GM08714 (cell line): ENCODE measurements around the gene GC.

ENCODE experiments used
- H3K4me3 ChIP-seq: fragments of 200-500 bp; sonication (Bioruptor generic); 2 replicates; pipeline ENCODE4 v1.5.1; 2014; ENCODE audit warnings: mild to moderate bottlenecking, low read length, inconsistent platforms
- ZNF274 ChIP-seq: IDR thresholded peaks from 2 replicates; pipeline ENCODE4 v1.6.1; 2012; ENCODE audit warnings: mild to moderate bottlenecking, low read depth, low read length

The GC gene

GRCh38 chr4:71732706-71733105, 51.2 kb downstream of the GC start:
- no peak for TF ChIP-seq ZNF274
- no peak overlapping the region for H3K4me3 ChIP-seq

DNA sequence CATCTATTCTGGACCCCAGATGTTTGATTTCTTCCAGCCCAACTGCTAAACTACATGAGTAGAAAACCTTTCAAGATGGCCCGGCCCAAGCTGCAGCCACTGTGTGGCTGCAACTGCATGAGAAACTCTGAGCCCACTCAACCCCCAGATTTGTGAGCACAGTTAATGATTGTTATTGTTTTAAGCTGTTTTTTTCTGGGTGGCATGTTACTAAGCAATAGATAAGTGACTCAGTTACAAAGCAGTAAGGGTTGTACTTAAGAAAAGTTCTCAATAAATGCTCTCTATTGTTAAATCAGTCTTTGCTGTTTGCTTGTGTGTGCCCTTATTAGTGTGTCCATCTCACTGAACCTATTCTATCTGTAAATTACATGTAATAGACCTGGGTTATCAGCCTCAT, 51.8 kb downstream of the GC start:
- H3K4me3 ChIP-seq = no peak overlapping the region
- TF ChIP-seq ZNF274 = no peak

DNA sequence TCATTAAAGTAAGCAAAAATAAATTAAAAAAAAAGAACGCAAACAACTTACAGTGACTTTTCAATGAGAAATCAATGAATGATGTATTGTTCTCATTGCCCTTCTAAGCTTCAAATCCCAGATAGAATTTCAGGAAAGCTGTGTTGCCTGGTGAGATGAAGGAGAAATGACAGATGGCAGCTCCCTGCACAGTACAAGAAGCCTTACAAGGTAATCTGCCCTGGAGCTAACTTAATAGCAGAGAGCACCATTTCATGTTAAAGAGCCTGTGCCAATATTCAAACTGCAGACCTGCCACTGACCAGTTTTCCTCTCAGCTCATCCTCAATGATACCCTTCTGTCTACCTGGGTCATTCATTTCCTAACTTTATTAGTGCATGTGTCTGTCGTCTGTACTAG, 54.0 kb downstream of the GC start:
- no peak overlapping the region for H3K4me3 ChIP-seq
- no peak for TF ChIP-seq ZNF274

DNA sequence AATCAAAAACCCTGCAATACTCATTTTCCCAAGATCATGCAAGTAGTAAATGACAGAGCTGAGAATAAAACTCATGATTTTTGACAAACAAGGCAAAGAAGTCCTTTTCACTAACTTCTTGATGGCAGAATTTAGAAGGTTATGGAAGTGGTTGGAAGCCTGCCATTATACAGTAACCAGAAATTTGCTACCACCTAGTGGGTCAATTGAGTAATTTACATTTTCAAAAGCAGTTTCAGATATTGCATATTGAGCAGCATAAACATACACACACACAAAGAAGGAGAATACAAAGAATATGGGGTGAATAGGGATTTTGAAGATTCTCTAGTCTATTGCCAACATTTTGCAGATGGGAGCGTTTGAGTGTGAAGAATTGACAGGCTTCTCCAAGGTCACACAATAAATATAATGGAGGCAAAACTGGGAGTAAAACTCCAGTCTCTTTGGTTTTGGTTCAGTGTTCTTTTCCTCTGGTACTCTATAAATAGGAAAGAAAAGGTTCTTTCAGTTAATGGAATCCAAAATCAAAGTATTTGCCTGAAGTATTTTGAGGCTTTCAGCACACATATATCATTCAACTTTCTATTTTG, 70.2 kb downstream of the GC start:
- no peak overlapping the region for H3K4me3 ChIP-seq
- no peak for TF ChIP-seq ZNF274

GRCh38 chr4:71711985-71712348, 71.9 kb downstream of the GC start:
- H3K4me3 ChIP-seq = no peak overlapping the region
- TF ChIP-seq ZNF274 = no peak

DNA sequence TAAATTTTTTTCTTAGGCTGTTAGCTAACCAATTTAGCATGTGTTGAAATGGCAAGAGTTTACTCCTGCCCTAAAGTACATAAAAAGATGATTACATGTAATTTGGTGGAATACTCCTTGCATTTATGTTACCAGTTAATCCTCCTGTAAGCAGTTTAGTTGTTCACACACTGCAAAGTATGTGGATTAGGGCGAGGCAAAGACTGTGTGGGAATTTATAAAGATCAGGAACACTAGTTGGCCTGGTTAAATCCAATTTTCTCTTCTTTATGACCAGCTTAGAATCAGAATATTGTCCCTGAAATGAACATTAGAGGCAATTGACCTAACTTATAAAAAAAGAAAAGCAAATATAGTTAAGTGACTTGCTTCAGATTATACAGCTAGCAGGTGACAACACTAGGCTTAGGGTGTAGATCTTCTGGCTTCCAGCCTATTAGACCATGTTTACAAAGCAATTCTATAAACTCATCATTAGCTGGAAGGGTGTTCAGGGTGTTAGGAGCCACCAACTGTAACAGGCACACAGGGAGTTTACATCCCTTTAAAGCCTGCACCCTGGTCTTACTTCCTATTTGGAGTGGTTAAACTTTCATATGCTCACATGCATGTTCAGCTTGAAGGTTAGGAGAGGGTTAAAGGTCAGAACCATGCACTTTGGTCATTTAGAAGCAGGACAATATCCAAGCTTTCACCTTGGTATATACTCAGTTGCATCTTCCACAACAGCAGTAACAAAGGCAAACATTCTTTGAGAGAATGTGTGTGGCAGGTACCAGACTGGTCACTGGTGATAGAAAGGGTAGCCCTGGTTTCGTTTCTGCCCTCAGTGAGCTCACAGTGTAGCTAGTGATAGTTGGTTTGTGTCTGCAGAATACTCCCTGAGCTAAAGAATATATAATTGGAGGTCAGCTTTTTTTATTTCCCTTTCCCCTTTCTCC, 72.6 kb downstream of the GC start:
- no peak overlapping the region for H3K4me3 ChIP-seq
- no peak for TF ChIP-seq ZNF274

DNA sequence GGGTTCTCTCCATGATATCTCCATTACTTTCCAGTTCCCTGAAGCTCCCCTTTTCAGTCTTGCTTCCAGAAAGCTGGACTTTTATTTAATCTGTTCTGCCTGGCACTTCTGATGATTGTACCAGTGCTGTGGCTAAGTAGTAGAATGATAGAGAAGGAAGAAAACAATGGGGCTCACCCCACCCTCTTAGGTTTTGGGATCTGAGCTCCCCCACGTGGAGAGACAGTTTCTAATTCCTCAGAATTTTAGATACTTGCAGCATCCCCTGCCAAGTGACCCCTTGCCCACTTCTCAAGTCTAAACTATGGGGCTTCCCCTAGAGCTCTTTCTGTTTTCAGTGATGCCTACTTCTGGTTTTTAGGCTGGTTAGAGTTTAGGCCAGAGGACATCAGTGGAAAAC, 73.9 kb downstream of the GC start:
- no peak for TF ChIP-seq ZNF274

GRCh38 chr4:71698141-71698540, 85.7 kb downstream of the GC start:
- TF ChIP-seq ZNF274 = no peak
- H3K4me3 ChIP-seq = no peak overlapping the region

More for the DNA sequence above, 73.9 kb downstream of the GC start:
- H3K4me3 ChIP-seq = no peak overlapping the region

DNA sequence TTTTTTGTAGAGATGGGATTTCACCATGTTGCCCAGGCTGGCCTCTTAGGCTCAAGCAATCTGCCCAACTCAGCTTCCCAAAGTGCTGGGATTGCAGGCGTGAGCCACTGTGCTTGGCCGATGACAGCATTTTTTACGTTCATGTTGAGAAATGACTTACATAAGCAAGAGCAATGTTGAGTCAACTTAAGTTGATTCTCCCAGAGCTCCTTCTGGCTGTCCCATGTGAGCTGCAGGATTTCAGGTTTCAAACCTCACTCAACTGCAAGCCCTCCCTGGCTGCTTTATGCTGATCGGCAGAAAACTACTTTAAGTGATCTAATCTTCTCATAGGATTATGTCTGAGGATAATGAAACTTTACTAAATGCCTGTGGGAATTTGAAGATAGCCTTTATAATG, 86.8 kb downstream of the GC start:
- no peak overlapping the region for H3K4me3 ChIP-seq
- no peak for TF ChIP-seq ZNF274

DNA sequence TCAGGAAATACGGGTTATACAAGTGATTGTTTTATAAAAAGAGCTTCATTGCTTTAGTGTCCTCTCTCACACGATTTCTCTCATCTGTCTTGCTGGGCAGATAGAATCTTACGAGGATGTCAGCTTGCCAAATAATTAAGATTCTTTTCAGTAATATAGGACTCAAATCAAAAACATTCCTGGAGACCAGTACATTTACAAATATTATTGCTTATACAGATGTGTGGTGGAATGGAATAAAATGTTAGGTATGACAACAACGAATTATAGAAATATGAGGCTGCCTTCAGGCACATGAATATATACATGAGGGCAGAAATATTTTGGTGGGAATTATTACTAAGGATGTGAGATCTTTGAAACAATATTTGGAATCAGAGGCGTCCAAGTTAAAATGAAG, 88.9 kb downstream of the GC start:
- H3K4me3 ChIP-seq = no peak overlapping the region
- no peak for TF ChIP-seq ZNF274

- TF ChIP-seq ZNF274 = no peak
- H3K4me3 ChIP-seq = no peak overlapping the region
These were observed 90.9 kb downstream of the GC start for GRCh38 chr4:71692963-71693362.

DNA sequence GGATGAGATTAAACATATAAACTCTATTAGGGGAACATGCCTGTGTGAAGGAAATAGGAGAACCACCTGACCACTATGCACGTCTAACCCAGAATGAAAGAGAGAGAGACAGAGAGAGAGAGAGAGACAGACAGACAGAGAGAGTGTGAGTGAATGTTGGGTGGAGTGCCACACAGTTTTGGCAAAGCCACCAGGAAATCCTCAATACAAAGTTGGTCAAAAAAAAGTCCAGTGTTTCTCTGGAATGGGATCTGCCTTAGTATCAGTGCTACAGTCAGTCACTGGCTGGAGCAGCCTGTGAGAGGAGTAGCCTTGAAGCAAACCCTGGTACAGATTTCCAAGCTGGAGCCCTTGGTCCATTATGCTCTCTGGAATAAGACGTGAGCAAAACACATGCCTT, 91.7 kb downstream of the GC start:
- no peak for TF ChIP-seq ZNF274
- H3K4me3 ChIP-seq = no peak overlapping the region
